Lung (tissue), 12 donors: ENCODE measurements around the gene MPP2. TPM values are rescaled to one million over a fixed set of nuclear protein-coding genes. Genes with fewer than 3 reads are reported as not detected.
A peak's percentile ranks its signal among the peaks of the same experiment; 100 is the strongest.

ENCODE experiments used
- ATAC-seq: fragments of 200-7000 bp; cut with Tn5 transposase; one replicate; pipeline ENCODE4 v1.9.1; 2020; ENCODE audit warnings: moderate number of reproducible peaks; ENCODE audit not compliant: insufficient read depth, low FRiP score
- DNase-seq, 3 donors: peaks; one replicate each; pipeline ENCODE4 v3.0.0-alpha.2; 2013 to 2017
- H3K27ac ChIP-seq, 2 donors: one replicate each; pipeline ENCODE4 v1.5.1; 2013; ENCODE audit warnings: mild to moderate bottlenecking in 2 of 2, moderate library complexity in 2 of 2, control low read depth in 1 of 2, inconsistent platforms in 1 of 2, low read depth in 1 of 2, low read length in 1 of 2
- H3K27me3 ChIP-seq, 3 donors: one replicate each; pipeline ENCODE4 v1.5.1; 2013; ENCODE audit warnings: low read length in 2 of 3; ENCODE audit not compliant: control insufficient read depth in 3 of 3, insufficient read depth in 3 of 3
- H3K36me3 ChIP-seq, 4 donors: one replicate each; pipeline ENCODE4 v1.5.1; 2013; ENCODE audit warnings: low read length in 4 of 4, mild to moderate bottlenecking in 1 of 4, moderate library complexity in 1 of 4; ENCODE audit not compliant: control insufficient read depth in 4 of 4, insufficient read depth in 4 of 4
- H3K4me1 ChIP-seq, 5 donors: one replicate each; pipeline ENCODE4 v1.5.1; 2013; ENCODE audit warnings: low read length in 5 of 5, mild to moderate bottlenecking in 2 of 5, moderate library complexity in 1 of 5; ENCODE audit not compliant: control insufficient read depth in 5 of 5, insufficient read depth in 5 of 5
- H3K4me3 ChIP-seq: one replicate; pipeline ENCODE4 v1.5.1; 2013; ENCODE audit warnings: mild to moderate bottlenecking, control low read depth, moderate library complexity
- H3K9ac ChIP-seq, 2 donors: one replicate each; pipeline ENCODE4 v1.5.1; 2013; ENCODE audit warnings: low read length in 2 of 2, control low read depth in 1 of 2; ENCODE audit not compliant: insufficient read depth in 1 of 2
- H3K9me3 ChIP-seq, 4 donors: one replicate each; pipeline ENCODE4 v1.5.1; 2013; ENCODE audit warnings: low read length in 3 of 4, mild to moderate bottlenecking in 1 of 4, moderate library complexity in 1 of 4; ENCODE audit not compliant: control insufficient read depth in 4 of 4, insufficient read depth in 3 of 4
- WGBS, 2 donors: extraction: QIAGEN DNeasy Blood & Tissue Kit; methylation state at CpG; one replicate each; pipeline ENCODE4 v1.1.7; 2013; 5-methylcytosine and 5-hydroxymethylcytosine counted together
- polyA plus RNA-seq, 2 donors: library from polyadenylated mRNA; stranded (reverse); fragments of 200-250 nt; gene quantifications; one replicate each; pipeline ENCODE4 v1.2.1, GENCODE V29; 2013
- total RNA-seq, 2 donors: library from RNA; depleted of rRNA in 1 of 2; stranded (reverse); fragments of >200 nt in 1 of 2; gene quantifications; one replicate each; pipeline ENCODE4 v1.2.1, GENCODE V29; 2014 to 2021
- TF ChIP-seq, protein P1 (sequence below): IDR thresholded peaks from 2 replicates; pipeline ENCODE4 v1.5.1; 2012; ENCODE audit warnings: mild to moderate bottlenecking; ENCODE audit errors: control extremely low read depth, extremely low read depth
- donor health status: control.
- donor health status: control.
- donor health status: Bipolar disorder and iron deficiency.
- donor health status: healthy.
- donor health status: DM: yes; HTN: yes; CAD: no.

MPP2 gene
- total and polyA plus RNA-seq, 4 donors, result 0.24 to 1.3 (median 0.69) TPM

DNA sequence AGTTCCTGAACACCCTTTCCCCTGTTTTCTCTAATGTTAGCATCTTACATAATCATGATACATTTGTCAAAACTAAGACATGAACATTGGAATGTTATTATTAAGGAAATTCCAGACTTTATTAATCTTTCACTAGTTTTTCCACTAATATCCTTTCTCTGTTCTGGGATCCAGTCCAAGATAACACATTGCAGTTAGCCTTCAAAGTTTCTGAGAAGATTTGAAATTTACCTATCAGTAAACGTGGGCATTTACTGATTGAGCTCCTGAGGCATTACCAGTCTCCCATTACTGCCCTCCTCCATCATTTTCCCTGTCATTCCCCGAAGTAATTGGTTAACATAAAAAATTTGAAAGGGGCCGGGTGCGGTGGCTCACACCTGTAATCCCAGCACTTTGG lies 66.1 kb downstream of the MPP2 start:
- H3K36me3 ChIP-seq, result no peaks in the 10 kb centered on the region
- H3K27ac ChIP-seq, result no peak overlapping the region
- no peak for ATAC-seq
- H3K9ac ChIP-seq, result no peak overlapping the region
- H3K4me3 ChIP-seq, result no peak overlapping the region
- H3K27me3 ChIP-seq, result peaks cover 0 to 4% (median 0%) of the 10 kb centered on the region in 3 donors
- H3K4me1 ChIP-seq, result peaks cover 0 to 5% (median 0%) of the 10 kb centered on the region in 5 donors
- DNase-seq, result no peak
- TF ChIP-seq, protein P1, sequence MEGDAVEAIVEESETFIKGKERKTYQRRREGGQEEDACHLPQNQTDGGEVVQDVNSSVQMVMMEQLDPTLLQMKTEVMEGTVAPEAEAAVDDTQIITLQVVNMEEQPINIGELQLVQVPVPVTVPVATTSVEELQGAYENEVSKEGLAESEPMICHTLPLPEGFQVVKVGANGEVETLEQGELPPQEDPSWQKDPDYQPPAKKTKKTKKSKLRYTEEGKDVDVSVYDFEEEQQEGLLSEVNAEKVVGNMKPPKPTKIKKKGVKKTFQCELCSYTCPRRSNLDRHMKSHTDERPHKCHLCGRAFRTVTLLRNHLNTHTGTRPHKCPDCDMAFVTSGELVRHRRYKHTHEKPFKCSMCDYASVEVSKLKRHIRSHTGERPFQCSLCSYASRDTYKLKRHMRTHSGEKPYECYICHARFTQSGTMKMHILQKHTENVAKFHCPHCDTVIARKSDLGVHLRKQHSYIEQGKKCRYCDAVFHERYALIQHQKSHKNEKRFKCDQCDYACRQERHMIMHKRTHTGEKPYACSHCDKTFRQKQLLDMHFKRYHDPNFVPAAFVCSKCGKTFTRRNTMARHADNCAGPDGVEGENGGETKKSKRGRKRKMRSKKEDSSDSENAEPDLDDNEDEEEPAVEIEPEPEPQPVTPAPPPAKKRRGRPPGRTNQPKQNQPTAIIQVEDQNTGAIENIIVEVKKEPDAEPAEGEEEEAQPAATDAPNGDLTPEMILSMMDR, result no peak
- no peaks in the 10 kb centered on the region for H3K9me3 ChIP-seq
- WGBS, 2 donors, result 71 to 86% methylated on average over 4 of the region's 4 CpGs

DNA sequence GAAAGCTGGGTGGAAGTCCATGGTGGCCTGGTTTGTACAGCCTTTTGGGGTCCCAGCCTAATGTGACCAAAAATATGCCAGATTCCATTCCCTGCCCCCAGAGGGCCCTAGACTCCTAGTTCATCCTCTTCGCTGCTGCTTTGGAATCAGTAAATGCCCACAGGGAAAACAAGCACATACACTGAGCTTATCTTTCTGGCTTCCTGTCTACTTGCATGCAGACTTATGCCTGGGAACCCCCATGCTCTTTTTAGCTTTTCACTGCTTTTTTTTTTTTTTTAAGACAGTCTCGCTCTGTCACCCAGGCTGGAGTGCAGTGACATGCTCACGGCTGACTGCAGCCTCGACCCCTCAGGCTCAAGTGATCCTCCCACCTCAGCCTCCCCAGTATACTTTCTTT lies 66.5 kb downstream of the MPP2 start:
- Histone ChIP-seq H3K9me3 (no peaks in the 10 kb centered on the region), H3K27me3 (peaks cover 0 to 4% (median 0%) of the 10 kb centered on the region in 3 donors), H3K36me3 (no peaks in the 10 kb centered on the region), H3K9ac (no peak overlapping the region), H3K4me3 (no peak overlapping the region), H3K27ac (no peak overlapping the region), H3K4me1 (peaks cover 0 to 5% (median 0%) of the 10 kb centered on the region in 5 donors)
- TF ChIP-seq, protein P1, result no peak
- DNase-seq, result peak in 2 of 3 donors; percentile 37 to 47
- no peak for ATAC-seq
- WGBS, 2 donors, result 48 to 61% methylated on average over 4 of the region's 4 CpGs

DNA sequence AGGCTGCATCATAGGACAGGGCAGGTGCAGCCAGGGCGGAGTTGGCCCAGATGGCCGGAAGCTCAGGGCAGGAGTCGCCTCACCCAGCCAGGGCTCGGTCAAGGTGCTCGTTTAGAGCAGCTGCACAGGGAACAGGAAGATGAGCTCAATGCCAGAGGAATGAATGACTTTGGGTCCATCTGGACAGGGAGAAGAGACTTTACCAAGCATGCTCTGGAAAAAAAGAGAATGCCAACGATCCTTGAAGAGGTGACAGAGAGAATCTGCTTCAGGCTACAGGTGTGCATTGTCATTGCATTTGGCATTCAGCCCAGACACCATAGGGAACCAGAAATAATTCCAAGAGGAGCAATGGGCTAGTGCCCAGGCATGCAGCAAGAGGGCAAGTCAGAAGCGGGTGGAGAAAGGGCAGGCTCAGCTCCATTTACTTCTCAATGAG lies 67.6 kb downstream of the MPP2 start:
- DNase-seq (no peak), ATAC-seq (peak; percentile 45)
- Histone ChIP-seq H3K27ac (peak overlapping the region in 1 of 2 donors; percentile 24), H3K4me1 (peaks cover 0 to 5% (median 0%) of the 10 kb centered on the region in 5 donors), H3K27me3 (peaks cover 0 to 4% (median 0%) of the 10 kb centered on the region in 3 donors), H3K9me3 (no peaks in the 10 kb centered on the region), H3K4me3 (no peak overlapping the region), H3K9ac (no peak overlapping the region), H3K36me3 (no peaks in the 10 kb centered on the region)
- TF ChIP-seq, protein P1, result no peak
- WGBS, 2 donors, result 46 to 61% methylated on average over 7 of the region's 7 CpGs

DNA sequence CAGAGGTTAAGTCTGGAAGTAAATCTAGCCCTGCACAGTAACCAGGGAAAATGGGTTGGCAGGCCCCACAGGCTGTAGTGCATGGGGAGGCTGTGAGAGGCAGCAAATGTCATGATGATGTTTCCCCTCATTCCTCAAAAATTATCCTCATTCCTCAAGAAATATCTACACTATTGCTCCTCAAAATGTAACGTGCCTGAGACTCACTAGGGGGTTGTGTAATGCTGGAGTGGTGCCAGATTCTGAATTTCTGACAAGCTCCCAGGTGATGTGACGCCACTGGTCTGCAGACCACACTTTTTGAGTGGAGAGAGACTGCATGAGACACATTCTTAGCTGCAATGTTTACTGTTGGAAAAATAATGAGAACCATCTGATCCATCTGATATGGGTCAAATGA lies 73.2 kb downstream of the MPP2 start:
- Histone ChIP-seq H3K9ac (no peak overlapping the region), H3K27me3 (no peaks in the 10 kb centered on the region), H3K36me3 (peaks cover 0 to 8% (median under 1%) of the 10 kb centered on the region in 4 donors), H3K4me3 (no peak overlapping the region), H3K9me3 (no peaks in the 10 kb centered on the region), H3K27ac (no peak overlapping the region), H3K4me1 (peaks cover 0 to 16% (median 4%) of the 10 kb centered on the region in 5 donors)
- peak in 2 of 3 donors; percentile 14 to 36 for DNase-seq
- ATAC-seq, result no peak
- TF ChIP-seq, protein P1, result no peak
- 23 to 51% methylated on average over 2 of the region's 2 CpGs for WGBS, 2 donors
